A673 (cell line): ENCODE results near the gene WDR46. TPM values are rescaled to one million over a fixed set of nuclear protein-coding genes. Genes with fewer than 3 reads are reported as not detected.

ENCODE experiments used
- BruUV-seq: library from RNA; stranded (reverse); fragments of 400-500 nt; replicated peaks from 2 replicates; lab custom pipeline; 2021; lab: Mats Ljungman, UMichigan
- CTCF ChIA-PET: fragments of 300-600 bp; sonication (Branson Sonifier 250); formaldehyde crosslinking; loops from one replicate; lab custom pipeline; 2022; ENCODE audit warnings: antibody characterized with exemption; lab: Charles Lee
- POLR2A ChIA-PET: fragments of 300-600 bp; sonication (Branson Sonifier 250); formaldehyde crosslinking; loops from one replicate; lab custom pipeline; 2022; ENCODE audit warnings: antibody characterized with exemption; ENCODE audit not compliant: low non-redundant PET; lab: Charles Lee
- DNase-seq: peaks from one replicate; pipeline ENCODE4 v3.0.0-alpha.2; 2015; ENCODE audit warnings: low spot score
- H3K27ac ChIP-seq: fragments of 200-600 bp; sonication (generic); 2 replicates; pipeline ENCODE4 v1.5.1; 2016; ENCODE audit warnings: mixed run types, low read depth, mild to moderate bottlenecking, mixed read lengths, antibody characterized with exemption, low read length; ENCODE audit not compliant: poor library complexity, severe bottlenecking
- H3K27me3 ChIP-seq: fragments of 200-600 bp; sonication (generic); replicated peaks from 2 replicates; pipeline ENCODE4 v1.6.1; 2017; ENCODE audit warnings: mixed run types, low read depth, mild to moderate bottlenecking, mixed read lengths, antibody characterized with exemption, low read length; ENCODE audit not compliant: insufficient read depth, poor library complexity
- H3K36me3 ChIP-seq: fragments of 200-600 bp; sonication (generic); 2 replicates; pipeline ENCODE4 v1.6.1; 2016; ENCODE audit warnings: mixed run types, mild to moderate bottlenecking, mixed read lengths, antibody characterized with exemption, low read length; ENCODE audit not compliant: insufficient read depth, poor library complexity, severe bottlenecking
- H3K4me1 ChIP-seq: fragments of 200-600 bp; sonication (generic); 2 replicates; pipeline ENCODE4 v1.6.1; 2017; ENCODE audit warnings: mixed run types, mild to moderate bottlenecking, mixed read lengths, antibody characterized with exemption, low read length; ENCODE audit not compliant: insufficient read depth, poor library complexity, severe bottlenecking
- H3K4me3 ChIP-seq: fragments of 200-600 bp; sonication (generic); 2 replicates; pipeline ENCODE4 v1.5.1; 2016; ENCODE audit warnings: low read depth, mixed run types, mild to moderate bottlenecking, mixed read lengths, low read length; ENCODE audit not compliant: poor library complexity, severe bottlenecking
- H3K9me3 ChIP-seq: fragments of 200-600 bp; sonication (generic); 2 replicates; pipeline ENCODE4 v1.6.1; 2016; ENCODE audit warnings: mixed run types, low read depth, mild to moderate bottlenecking, mixed read lengths, antibody characterized with exemption, low read length; ENCODE audit not compliant: poor library complexity, severe bottlenecking
- CTCF ChIP-seq: fragments of 300-800, 200-600 bp; sonication (generic); conservative IDR thresholded peaks from 2 replicates; pipeline ENCODE4 v1.5.1; 2017; ENCODE audit warnings: low read depth, mild to moderate bottlenecking, antibody characterized with exemption, low read length, moderate library complexity, mixed read lengths
- EZH2 ChIP-seq: fragments of 200-600 bp; sonication (generic); IDR thresholded peaks from 2 replicates; pipeline ENCODE4 v1.6.1; 2017; ENCODE audit warnings: borderline replicate concordance, low read depth, mild to moderate bottlenecking, mixed read lengths, antibody characterized with exemption, low read length; ENCODE audit not compliant: poor library complexity, severe bottlenecking
- intact Hi-C: fragments of 100-400 bp; cut with micrococcal nuclease; formaldehyde crosslinking; loops from one replicate; pipeline ENCODE4 v1.10.0; 2022; ENCODE audit not compliant: unreplicated experiment
- total RNA-seq: library from RNA; stranded (reverse); gene quantifications from 2 replicates; pipeline ENCODE4 v1.2.3, GENCODE V29; 2021

WDR46 gene
- total RNA-seq, 1 experiment from 2014 or later, result 97.9 TPM

DNA sequence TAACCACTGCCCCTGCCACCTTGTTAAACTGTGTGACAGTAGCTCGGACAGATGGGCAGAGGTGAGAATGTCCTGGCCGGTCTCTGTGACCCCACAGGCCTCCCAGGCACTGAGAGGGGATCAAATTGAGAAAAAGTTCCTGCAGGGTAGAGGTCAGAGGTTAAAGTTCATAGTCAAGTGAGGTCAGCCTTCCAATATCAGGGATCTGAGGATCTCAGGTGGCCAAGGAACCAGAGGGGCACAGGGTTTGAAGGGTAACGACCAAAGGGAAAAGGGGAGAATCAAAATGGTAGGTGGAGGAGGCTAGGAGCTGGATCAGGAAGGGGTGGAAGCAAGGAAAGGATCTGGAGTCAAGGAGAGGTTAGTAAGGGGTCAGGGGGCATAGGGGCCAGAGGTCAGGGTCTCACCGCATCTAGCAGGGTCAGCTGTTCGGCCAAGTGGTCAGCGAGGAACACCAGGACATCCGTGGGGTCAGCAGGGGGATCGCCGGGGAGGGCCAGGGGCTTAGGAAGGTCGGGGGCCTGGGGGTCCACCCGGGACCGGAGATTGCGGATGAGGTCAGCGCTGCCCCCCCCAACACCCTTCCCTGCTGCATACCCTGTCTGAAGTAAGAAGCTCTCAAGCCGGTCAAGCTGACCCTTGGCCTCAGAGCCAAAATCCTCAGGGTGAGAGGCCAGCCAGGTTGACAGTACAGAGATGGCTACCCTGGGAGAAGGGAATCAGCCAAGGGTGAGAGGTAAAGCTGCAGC, 6.8 kb upstream of the WDR46 start:
- TF ChIP-seq EZH2, result no peak
- no peak for TF ChIP-seq CTCF
- intact Hi-C loops, result loop anchor here (5.0 kb wide), 2 partner anchors 93 to 132 kb away; partner anchors contain the start of genes HSD17B8, RXRB and SLC39A7
- ChIA-PET POLR2A (no interaction called here), CTCF (no interaction called here)
- DNase-seq, result no peak
- H3K36me3 ChIP-seq, result peaks cover 20% of the 10 kb centered on the region
- H3K9me3 ChIP-seq, result no peaks in the 10 kb centered on the region
- H3K4me3 ChIP-seq, result no peak overlapping the region
- no peaks in the 10 kb centered on the region for H3K27me3 ChIP-seq
- no peak overlapping the region for H3K27ac ChIP-seq
- H3K4me1 ChIP-seq, result peaks cover 7% of the 10 kb centered on the region
- BruUV-seq, result no TSS peak

DNA sequence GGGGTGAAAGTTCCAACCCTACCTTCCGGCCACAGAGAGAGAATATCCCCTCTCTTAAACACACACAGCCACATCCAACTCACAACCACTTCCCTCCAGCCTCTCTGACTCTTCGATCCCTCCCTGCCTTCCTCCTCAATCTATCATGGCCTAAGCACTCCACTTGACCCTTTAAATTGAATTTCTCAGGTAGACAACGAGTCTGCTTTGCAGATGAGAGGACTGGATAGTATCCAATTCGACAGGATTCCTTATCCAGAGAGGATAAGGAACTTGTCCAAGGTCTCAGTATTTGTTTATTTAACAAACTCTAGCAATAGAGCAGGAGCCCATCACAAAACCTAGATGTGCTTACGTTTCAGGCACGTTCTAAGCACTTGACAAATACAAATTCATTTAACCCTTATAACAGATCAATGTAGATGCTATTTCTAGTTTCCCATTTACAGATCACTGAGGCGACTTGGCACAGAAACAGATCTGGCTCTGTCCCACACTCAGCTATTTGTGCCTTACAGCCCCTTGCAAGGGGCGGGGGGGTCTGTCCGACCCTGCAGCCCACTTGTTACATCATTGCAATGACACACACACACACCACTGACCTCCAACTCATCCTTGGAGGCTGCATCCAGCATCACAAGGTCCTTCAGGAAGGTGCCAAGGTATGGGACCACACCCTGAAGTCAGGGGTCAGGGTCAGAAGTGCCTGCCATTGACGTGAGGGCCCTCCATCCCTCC, 5.2 kb upstream of the WDR46 start:
- ChIA-PET POLR2A (no interaction called here), CTCF (no interaction called here)
- BruUV-seq, result no TSS peak
- no peak for DNase-seq
- H3K4me1 ChIP-seq, result peaks cover 15% of the 10 kb centered on the region
- no peak overlapping the region for H3K27ac ChIP-seq
- no peak overlapping the region for H3K4me3 ChIP-seq
- peaks cover 20% of the 10 kb centered on the region for H3K36me3 ChIP-seq
- TF ChIP-seq CTCF (no peak), EZH2 (no peak)
- no peaks in the 10 kb centered on the region for H3K27me3 ChIP-seq
- H3K9me3 ChIP-seq, result no peaks in the 10 kb centered on the region
- intact Hi-C loops, result no loop called here

- no peak overlapping the region for H3K4me3 ChIP-seq
- H3K27me3 ChIP-seq, result no peaks in the 10 kb centered on the region
- BruUV-seq, result no TSS peak
- no peaks in the 10 kb centered on the region for H3K9me3 ChIP-seq
- ChIA-PET CTCF (no interaction called here), POLR2A (no interaction called here)
- no peak overlapping the region for H3K27ac ChIP-seq
- H3K4me1 ChIP-seq, result peaks cover 19% of the 10 kb centered on the region
- peaks cover 20% of the 10 kb centered on the region for H3K36me3 ChIP-seq
- no peak for DNase-seq
- TF ChIP-seq CTCF (no peak), EZH2 (no peak)
- intact Hi-C loops, result no loop called here
These were observed 4.1 kb upstream of the WDR46 start for GRCh38 chr6:33292996-33293682.
